Measurements from ENCODE around the gene STYXL1.

DNA sequence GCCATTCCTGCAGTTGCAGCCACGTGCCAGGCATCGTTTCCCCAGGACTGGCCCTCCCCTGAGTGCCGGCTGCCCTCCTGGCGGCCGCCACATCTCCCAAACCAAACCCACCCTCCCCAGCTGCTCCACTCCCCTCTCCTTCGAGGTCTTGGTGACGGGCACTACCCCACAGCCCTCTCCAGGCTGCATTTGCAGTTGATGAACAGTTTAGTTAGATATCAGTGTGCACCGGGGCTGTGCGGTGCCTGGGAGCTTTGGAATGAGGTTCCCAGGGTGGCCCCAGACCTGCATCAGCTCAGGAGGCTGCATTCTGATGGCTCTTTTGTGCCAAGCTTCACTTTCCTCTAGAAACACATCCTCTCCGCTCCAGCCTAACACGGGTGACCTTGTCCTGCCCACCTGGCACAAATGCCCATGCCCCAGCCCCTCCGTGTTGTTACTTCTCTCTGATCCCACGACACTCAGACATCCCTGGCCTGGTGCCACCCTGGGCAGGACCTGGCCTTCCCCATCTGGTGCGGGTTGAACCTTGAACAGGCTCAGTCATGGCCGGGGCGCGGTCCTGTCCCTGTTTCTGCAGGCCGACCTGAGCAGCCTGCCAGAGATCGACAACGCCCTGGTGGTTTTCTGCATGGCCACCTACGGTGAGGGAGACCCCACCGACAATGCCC lies 67.9 kb downstream of the STYXL1 start:
- TF ChIP-seq, protein P1, sequence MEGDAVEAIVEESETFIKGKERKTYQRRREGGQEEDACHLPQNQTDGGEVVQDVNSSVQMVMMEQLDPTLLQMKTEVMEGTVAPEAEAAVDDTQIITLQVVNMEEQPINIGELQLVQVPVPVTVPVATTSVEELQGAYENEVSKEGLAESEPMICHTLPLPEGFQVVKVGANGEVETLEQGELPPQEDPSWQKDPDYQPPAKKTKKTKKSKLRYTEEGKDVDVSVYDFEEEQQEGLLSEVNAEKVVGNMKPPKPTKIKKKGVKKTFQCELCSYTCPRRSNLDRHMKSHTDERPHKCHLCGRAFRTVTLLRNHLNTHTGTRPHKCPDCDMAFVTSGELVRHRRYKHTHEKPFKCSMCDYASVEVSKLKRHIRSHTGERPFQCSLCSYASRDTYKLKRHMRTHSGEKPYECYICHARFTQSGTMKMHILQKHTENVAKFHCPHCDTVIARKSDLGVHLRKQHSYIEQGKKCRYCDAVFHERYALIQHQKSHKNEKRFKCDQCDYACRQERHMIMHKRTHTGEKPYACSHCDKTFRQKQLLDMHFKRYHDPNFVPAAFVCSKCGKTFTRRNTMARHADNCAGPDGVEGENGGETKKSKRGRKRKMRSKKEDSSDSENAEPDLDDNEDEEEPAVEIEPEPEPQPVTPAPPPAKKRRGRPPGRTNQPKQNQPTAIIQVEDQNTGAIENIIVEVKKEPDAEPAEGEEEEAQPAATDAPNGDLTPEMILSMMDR (conservative IDR thresholded peaks at IDR 0.05), result no peak
- TF ChIP-seq ZFX (IDR thresholded peaks at IDR 0.05), result no peak

Measured in C4-2B (cell line).